HG03280 (cell line): Measurements from ENCODE around the gene FLOT1.
"Not testable (repeated sequence)": the region's sequence is repeated elsewhere in the genome, so short reads cannot be mapped to it uniquely, and the experiment has no call there.

Experiments
- ATAC-seq: cut with Tn5 transposase; IDR thresholded peaks from one replicate; pipeline ENCODE4 v1.9.1; 2021; ENCODE audit warnings: mild to moderate bottlenecking, moderate library complexity; ENCODE audit not compliant: unreplicated experiment

The FLOT1 gene

DNA sequence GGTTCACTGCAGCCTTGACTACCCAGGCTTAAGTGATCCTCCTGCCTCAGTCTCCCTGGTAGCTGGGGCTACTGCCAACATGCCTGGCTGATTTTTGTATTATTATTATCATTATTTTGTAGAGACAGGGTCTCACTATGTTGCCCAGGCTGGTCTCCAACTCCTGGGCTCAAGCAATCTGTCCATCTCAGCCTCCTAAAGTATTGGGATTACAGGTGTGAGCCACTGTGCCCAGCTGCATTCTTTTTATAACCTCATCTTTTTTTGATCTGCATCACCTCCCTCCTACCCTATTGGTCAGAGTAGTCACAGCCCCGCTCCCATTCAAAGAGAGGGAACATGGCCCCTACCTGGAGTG lies 25.4 kb upstream of the FLOT1 start:
- no peak for ATAC-seq

DNA sequence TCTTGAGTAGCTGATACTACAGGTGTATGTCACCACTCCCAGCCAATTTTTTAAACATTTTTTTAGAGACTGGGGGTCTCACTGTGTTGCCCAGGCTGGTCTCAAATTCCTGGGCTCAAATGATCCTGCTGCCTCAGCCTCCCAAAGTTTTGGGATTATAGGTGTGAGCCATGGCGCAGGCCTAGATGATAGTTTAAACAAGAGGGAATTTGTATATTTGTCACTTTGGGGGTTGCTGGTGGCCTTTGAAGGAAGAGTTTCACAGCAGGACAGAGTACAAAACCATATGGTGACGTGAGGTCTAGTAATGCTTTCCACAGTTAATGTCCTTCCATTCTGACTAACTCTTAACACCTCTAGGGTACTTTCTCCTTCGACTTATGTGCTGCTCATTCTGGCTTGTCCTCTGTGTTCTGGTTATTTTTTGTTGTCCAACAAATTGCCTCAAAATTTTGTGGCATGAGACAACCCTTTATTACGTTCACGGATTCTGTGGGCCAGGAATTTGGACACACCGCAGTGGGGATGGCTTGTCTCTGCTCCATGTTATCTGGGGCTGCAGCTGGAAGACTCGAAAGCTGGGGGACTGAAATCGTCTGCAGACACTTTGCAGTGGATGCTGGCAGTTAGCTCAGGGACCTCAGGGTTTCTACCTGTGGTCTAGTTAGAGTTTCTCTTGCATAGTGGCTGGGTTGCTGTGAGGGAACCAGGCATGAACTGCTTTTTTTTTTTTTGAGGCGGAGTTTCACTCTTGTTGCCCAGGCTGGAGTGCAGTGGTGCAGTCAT lies 24.9 kb upstream of the FLOT1 start:
- ATAC-seq: peak; percentile 62

DNA sequence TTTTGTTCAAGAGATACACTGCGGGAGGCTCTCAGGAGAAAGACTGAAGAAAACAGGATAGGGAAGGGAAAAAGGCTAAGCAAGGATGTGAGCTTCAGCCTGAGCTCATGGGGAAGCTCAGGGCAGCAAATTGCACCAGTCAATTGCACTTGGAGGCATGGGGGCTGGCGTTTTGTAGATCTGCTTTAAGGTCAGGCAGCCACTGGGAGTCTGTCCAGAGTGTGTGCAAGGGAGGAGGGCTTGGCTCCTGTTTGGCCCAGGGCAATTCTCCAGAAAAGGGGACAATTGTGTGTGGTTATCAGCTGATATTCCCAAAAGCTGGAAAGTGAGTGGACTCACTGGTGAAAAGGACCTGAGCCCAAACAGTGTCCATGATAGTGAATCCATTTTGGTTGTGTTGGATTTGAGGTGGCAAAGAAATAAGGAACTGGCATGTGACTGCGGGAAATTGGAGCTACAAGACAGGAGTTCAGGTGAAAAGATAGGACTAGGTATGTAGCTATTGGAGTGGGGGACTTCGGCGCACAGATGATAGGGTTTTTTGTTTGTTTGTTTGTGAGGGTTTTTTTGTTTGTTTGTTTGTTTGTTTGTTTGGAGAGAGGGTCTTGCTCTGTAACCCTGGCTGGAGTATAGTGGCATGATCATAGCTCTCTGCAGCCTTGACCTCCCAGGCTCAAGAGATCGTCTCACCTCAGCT lies 24.1 kb upstream of the FLOT1 start:
- no peak for ATAC-seq

DNA sequence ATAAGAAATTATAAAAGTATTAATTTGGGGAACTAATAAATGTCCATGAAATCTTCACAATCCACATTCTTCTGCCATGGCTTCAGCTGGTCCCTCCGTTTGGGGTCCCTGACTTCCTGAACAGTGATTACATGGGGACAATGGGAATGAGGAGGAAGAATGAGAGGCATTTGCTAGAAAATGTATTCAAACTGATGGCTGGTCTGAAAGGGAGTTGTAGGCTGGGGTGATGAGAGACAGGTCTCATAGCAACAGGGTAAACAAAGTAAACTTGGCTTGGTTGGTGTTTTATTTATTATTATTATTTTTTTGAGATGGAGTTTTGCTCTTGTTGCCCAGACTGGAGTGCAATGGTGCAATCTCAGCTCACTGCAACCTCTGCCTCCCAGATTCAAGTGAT lies 23.0 kb upstream of the FLOT1 start:
- ATAC-seq: not testable (repeated sequence)

DNA sequence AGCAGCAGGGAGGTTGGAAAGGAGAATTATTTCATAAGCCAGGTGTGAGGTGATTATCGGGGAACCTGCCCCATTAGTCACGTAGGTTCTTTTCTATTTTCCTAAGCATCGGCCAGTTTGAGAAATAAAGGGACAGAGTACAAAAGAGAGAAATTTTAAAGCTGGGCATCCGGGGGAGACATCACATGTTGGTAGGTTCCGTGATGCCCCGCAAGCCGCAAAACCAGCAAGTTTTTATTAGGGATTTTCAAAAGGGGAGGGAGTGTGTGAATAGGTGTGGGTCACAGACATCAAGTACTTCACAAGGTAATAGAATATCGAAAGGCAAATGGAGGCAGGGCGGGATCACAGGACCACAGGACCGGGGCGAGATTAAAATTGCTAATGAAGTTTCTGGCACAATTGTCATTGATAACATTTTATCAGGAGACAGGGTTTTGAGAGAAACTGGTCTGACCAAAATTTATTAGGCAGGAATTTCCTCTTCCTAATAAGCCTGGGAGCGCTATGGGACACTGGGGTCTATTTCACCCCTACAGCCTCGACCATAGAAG lies 22.1 kb upstream of the FLOT1 start:
- not testable (repeated sequence) for ATAC-seq

DNA sequence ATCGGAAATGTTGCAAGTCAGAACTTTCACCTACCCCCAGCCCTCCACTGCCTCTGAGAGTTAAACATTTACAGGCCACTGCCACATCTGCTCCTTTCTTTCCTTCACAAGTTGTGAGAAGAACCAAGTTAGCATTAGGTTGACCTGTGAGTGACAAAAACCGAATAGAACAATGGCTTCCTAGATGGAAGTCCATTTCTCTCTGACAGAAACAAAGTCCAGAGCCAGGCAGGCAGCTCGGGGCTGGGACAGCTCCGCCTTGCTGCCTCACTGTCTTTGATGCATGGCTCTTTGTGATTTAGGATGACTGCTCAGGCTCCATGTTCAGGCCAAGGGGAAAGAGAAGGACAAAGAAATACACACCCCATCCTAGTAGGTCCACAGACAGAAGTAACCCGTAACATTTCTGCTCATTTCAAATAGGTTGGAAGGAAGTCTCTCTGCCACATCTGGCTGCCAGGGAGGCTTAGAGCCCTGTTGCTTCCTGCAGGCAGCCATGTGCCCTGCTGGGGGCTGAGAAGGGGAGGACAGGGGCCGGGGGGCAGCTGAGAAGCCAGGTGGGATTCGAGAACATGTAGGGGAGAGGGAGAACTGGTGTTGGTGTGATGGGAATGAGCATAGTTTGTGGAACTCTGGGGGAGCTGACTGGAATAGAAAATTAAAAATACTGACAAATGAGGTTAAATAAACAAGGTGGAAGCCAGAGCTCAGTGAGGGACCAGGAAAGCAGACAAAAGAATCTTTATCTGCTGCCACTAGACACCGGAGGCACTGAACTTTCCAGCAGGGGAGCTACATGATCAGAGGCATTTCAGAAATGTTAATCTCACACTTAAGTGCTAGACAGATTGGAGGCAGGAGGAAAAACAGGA lies 21.4 kb upstream of the FLOT1 start:
- no peak for ATAC-seq

DNA sequence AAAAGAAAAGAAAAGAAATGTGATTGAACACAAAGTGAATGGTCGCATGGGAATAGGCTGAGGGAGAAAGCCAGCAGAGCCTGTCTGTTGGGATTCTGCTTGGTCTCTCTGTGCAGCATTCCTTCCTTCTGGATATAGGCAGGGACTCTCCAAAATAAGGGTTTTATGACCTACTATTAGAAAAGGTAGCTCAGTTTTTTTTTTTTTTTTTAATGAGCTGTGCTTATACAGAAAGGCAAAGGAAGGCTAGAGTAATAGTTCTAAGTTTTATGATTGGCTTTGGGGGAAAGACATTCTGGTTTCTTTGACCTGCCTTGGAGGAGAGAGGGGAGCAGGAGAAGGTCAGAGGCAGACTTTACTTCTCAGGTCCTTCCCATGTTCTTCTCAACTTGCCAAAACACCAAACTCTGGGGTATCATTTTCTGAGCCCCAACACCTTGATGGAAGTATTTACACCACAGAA lies 20.7 kb upstream of the FLOT1 start:
- no peak for ATAC-seq

DNA sequence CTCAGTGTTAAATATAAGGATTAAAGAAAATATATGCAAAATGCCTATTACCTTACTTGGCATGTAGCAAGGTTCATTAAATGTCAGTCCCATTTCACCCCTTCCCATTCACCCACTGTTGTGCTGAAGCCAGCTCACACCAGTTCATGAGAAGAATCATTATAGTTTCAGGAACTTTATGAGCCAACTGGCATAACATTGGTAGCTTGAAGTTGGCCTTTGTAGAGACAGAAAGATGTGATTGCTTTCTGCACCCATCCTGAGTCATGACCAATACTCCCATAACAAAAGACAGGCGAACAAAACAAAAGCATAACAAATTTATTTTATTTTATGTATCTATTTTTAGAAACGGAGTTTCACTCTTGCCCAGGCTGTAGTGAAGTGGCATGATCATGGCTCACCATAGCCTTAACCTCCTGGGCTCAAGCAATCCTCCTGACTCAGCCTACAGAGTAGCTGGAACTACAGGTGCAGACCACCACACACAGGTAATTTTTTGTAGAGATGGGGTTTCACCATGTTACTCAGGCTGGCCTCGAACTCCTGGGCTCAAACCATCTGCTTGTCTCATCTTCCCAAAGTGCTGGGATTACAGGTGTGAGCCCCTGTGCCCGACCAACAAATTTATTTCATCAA lies 19.4 kb upstream of the FLOT1 start:
- no peak for ATAC-seq

DNA sequence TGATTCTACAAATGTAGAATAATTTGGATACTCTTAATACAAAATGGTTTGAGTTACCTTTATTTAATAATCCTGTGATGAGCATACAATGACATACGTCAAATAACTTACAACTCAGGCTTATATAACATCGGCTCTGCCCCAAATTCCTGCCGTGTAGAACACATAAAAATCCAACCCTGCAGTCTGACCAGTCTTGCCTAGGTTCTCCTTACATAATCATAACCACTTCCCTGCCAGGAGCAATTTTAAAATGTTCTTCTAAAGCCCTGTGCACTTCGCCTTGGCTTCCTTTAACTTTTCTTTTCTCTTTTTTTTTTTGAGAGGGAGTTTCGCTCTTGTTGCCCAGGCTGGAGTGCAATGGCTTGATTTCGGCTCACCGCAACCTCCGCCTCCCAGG lies 18.1 kb upstream of the FLOT1 start:
- ATAC-seq: no peak

DNA sequence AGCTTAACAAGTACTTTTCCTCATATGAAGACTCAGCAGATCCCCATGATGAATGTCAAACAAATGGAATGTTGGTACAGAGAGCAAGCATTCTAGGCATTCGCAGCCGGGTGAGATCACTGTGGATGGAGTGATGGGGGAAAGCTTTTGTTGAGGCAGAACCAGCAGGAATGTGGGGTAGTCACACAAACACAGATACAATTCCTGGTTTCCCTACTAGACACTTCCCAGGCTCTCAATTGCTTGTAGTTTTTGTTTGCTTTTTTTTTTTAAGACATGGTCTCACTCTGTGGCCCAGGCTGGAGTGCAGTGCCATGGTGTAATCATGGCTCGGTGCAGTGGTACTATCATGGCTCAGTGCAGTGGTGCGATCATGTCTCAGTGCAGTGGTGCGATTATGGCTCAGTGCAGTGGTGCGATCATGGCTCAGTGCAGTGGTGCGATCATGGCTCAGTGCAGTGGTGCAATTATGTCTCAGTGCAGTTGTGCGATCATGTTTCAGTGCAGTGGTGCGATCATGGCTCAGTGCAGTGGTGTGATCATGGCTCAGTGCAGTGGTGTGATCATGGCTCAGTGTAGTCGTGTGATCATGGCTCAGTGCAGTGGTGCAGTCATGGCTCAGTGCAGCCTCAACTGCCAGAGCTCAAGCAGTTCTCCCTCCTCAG lies 17.2 kb upstream of the FLOT1 start:
- no peak for ATAC-seq

DNA sequence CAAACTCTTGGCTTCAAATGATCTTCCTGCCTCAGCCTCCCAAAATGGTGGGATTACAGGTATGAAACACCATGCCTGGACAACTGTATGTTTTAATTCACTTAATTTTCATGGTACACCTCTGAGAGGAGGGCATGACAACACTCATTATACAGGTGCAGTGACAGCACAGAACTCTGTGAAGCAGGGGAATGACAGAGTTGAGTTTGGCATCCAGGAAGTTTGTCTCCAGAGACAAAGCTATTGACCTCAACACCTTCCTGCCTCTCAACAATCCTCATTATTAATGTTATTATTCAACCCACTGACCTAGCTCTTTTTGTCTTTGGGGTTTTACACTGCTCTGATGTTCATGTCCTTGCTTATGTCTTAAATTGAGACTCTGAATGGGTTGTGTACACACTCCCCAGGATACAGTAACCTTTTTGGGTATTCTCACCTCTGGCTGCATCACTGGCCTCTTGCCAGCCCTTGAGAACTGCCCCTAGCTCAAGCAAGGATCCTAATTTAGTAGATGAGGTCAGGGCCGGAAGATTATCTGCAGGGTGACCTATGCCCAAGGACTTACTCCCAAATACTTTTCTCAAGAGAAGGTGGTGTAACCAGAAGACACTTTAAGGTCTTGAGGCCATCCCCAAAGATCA lies 14.9 kb upstream of the FLOT1 start:
- ATAC-seq: no peak

DNA sequence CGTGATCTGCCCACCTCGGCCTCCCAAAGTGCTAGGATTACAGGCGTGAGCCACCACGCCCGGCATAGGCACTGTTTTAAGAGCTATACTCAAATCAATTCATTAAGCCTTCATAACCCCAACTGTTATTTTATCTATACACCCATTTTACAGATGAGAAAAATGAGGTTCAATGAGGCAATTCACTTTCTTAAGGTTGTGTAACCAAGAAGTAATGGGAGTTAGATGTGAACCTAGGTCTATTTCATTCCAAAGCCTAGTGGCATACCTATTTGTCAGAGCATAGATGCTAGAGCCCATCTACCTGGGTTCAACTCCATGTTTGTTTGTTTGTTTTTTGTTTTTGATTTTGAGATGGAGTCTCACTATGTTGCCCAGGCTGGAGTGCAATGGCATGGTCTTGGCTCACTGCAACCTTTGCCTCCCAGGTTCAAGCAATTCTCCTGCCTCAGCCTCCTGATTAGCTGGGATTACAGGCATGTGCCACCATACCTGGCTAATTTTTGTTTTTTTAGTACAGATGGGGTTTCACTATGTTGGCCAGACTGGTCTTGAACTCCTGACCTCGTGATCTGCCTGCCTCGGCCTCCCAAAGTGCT lies 14.0 kb upstream of the FLOT1 start:
- not testable (repeated sequence) for ATAC-seq

DNA sequence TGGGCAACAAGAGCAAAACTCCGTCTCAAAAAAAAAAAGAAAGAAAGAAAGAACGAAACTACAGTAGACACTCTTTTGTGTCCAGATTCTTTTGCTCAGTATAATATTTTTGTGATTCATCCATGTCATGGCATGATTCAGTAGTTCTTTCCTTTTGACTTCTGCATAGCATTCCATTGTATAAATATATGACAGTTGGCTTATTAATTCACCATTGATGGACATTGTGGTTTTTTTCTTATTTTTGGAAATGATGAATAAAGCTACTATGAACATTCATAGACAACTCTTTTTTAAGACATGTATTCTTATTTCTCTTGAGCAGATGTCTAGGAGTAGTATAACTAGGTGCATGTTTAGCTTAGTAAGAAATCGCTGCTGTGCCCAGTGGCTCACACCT lies 12.1 kb upstream of the FLOT1 start:
- no peak for ATAC-seq

DNA sequence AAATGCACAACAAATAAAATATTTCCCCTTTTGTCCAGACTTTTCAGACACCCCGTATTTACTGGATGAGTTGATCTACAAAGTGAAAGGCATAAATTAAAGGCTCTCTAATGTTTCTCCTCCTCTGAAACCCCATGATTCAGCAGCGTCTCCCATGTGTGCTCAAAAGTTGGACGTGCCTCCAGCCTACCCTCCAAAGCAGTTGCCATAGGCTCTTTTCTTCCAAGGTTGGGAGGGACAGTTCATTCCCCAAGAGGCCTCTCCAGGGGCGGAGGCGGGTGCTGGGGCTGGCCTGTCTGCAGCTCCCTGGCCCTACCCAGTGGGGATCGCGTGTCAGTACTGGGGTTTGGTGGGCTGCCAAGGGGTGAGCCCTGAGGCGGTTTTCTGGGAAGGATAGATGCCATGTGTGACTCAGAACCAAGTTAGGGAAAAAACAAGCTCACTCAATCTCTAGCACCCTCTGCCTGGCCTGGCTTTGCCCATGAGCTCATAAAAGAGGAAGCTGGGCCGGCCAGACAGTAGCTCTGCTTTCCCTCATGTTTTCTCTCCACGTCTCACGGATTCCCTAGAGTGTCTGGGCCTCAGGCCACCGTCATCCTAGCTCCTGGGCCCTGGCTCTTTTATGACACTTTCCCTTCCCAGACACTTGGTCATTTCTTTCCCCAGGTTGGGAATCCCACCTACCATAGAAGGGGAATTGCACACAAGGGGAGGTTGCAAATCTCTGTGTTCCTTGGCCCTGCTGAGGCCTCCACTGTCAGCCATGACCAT lies 9.9 kb upstream of the FLOT1 start:
- no peak for ATAC-seq

DNA sequence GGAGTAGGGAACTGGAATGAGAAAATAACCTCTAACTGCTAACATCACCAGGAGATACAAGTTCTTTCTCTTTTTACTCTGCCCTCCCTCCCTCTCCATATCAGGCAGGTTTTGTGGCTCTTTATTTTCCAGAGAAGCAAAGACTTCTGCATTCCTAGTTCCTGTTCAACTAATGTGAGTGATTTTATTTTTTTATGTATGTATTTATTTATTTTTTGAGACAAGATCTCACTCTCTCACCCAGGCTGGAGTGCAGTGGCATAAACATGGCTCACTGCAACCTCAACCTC lies 7.8 kb upstream of the FLOT1 start:
- ATAC-seq: no peak

DNA sequence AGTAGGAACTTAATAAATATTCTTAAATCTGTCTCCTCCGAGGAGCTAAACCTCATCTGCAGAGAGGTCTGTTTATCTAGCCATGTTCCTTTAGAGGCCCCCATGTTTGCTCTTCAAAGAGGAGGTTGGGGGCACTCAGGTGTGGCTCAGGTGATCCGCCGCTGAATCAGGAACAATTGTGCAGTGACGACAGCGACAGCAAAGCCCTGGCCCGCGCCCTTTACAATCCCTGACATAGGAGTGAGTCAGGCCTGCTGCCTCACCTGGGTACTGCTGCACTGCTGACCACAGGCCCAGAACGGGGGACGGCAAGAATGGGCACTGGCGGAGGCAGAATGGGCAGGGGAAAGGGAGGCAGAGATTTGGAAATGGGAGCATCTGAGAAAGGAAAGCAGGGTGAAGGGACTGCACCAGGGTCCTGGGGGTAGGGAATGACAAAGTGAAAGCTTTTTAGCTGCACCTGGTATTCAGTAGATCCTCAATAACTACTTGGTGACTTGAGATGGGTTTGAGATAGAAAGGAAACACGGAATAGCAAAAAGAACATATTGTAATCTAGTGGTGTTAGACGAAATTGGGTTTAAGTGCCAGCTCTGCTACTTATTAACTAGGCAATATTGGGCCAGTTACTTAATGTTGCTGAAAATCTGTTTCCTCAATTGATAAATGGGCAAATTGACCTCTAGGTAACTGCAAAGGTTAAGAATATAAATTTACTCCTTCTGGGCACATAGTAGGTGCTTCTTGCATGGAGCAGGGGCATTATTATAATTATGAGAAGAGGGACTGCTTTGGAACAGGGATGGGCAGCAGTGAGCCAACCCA lies 7.3 kb upstream of the FLOT1 start:
- no peak for ATAC-seq

DNA sequence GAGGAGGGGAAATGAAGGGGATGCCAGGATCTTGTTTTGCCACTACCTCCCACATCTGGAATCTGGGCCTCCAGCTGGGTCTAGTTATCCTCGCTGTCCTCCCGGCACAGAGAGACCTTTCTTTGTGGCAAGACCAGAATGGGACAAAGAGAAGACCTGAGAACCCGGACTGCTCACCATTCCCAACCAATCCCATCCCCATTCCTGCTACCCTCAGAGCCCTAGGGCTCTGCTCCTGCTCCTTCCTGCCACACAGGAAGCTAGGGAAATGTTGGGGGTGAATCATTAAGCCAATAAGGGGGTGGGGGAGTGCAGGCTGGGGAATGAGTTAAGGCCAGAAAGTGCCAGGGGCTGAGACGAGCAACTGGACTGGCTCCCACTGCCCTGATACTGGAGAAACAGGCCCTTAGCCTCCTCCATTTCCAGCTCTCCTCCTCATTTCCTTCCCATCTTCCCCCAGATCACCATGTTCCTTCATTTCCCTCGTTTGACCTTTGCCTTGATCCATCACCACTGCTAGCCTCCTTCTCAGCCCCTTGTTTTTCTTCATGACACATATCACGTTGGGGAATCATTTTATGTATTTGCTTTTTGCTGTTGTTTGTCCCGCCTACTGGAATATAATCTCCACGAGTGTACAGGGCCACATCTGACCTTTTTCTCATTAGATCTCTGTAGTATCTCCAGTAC lies 6.5 kb upstream of the FLOT1 start:
- ATAC-seq: no peak
